ENCODE measurements around the gene TOPORS.

The TOPORS gene

GRCh38 chr9:32518276-32518675 lies 34.1 kb downstream of the TOPORS start:
- Histone ChIP-seq H3K36me3 (ENCODE audit: control insufficient read depth, low read length) (no peaks in the 10 kb centered on the region), H3K27me3 (ENCODE audit: control insufficient read depth, low read length) (no peaks in the 10 kb centered on the region), H3K9me2 (replicated peaks; ENCODE audit: control insufficient read depth, low read length) (no peaks in the 10 kb centered on the region), H3K9me3 (ENCODE audit: control insufficient read depth, insufficient read depth, low read length) (peaks cover 11% of the 10 kb centered on the region), H4K20me1 (ENCODE audit: control insufficient read depth, insufficient read depth, low read depth, low read length) (no peaks in the 10 kb centered on the region), H3K4me1 (ENCODE audit: control insufficient read depth, low read length) (no peaks in the 10 kb centered on the region), H3K27ac (ENCODE audit: low read depth, low read length) (no peak overlapping the region), H3K4me3 (ENCODE audit: low read length) (no peak overlapping the region), H3F3A (ENCODE audit: control insufficient read depth, insufficient read depth) (no peaks in the 10 kb centered on the region), H3K79me2 (ENCODE audit: control insufficient read depth, low read length) (no peaks in the 10 kb centered on the region), H3K4me2 (ENCODE audit: low read length) (no peak overlapping the region)
- TF ChIP-seq, protein P1, sequence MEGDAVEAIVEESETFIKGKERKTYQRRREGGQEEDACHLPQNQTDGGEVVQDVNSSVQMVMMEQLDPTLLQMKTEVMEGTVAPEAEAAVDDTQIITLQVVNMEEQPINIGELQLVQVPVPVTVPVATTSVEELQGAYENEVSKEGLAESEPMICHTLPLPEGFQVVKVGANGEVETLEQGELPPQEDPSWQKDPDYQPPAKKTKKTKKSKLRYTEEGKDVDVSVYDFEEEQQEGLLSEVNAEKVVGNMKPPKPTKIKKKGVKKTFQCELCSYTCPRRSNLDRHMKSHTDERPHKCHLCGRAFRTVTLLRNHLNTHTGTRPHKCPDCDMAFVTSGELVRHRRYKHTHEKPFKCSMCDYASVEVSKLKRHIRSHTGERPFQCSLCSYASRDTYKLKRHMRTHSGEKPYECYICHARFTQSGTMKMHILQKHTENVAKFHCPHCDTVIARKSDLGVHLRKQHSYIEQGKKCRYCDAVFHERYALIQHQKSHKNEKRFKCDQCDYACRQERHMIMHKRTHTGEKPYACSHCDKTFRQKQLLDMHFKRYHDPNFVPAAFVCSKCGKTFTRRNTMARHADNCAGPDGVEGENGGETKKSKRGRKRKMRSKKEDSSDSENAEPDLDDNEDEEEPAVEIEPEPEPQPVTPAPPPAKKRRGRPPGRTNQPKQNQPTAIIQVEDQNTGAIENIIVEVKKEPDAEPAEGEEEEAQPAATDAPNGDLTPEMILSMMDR (IDR thresholded peaks at IDR 0.05; ENCODE audit: low read depth, low read length, poor library complexity, severe bottlenecking) = no peak
- TF ChIP-seq EZH2phosphoT487 (IDR thresholded peaks at IDR 0.05; ENCODE audit: borderline replicate concordance, low read length) = no peak

DNA sequence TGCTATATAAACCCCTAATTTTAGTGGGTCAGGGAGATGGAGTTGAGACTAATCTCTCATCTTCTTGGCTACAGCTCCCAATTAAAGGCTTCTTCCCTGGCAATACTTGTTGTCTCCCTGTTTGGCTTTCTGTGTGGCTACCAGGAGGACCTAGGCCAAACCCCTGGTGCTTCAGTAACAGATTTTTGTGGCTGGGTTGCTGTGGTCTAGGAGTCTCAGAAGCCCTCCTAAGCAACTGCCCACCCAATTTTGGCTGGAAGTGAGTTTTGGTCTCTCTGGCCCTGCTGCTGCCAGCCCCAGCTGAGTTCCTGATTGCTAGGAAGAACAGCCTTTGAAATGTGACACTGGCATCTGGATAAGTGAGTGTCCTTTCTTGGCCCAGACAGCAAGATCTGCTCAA lies 36.1 kb downstream of the TOPORS start:
- TF ChIP-seq, protein P1 (IDR thresholded peaks at IDR 0.05; ENCODE audit: low read depth, low read length, poor library complexity, severe bottlenecking) = no peak
- TF ChIP-seq EZH2phosphoT487 (IDR thresholded peaks at IDR 0.05; ENCODE audit: borderline replicate concordance, low read length) = no peak
- Histone ChIP-seq H3F3A (ENCODE audit: control insufficient read depth, insufficient read depth) (no peaks in the 10 kb centered on the region), H3K36me3 (ENCODE audit: control insufficient read depth, low read length) (no peaks in the 10 kb centered on the region), H3K4me1 (ENCODE audit: control insufficient read depth, low read length) (no peaks in the 10 kb centered on the region), H3K27me3 (ENCODE audit: control insufficient read depth, low read length) (no peaks in the 10 kb centered on the region), H3K9me2 (replicated peaks; ENCODE audit: control insufficient read depth, low read length) (no peaks in the 10 kb centered on the region), H4K20me1 (ENCODE audit: control insufficient read depth, insufficient read depth, low read depth, low read length) (no peaks in the 10 kb centered on the region), H3K27ac (ENCODE audit: low read depth, low read length) (no peak overlapping the region), H3K79me2 (ENCODE audit: control insufficient read depth, low read length) (no peaks in the 10 kb centered on the region), H3K9me3 (ENCODE audit: control insufficient read depth, insufficient read depth, low read length) (peaks cover 11% of the 10 kb centered on the region), H3K4me2 (ENCODE audit: low read length) (no peak overlapping the region), H3K4me3 (ENCODE audit: low read length) (no peak overlapping the region)

DNA sequence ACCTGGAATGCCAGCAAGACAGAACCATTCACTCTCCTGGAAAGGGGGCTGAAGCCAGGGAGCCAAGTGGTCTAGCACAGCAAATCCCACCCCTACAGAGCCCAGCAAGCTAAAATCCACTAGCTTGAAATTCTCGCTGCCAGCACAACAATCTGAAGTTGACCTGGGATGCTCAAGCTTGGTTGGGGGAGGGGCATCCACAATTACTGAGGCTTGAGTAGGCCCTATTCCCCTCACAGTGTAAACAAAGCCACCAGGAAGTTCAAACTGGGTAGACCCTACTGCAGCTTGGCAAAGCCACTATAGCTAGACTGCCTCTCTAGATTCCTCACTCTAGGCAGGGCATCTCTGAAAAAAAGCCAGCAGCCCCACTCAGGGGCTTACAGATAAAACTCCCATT lies 43.7 kb downstream of the TOPORS start:
- Histone ChIP-seq H3K4me3 (ENCODE audit: low read length) (no peak overlapping the region), H3F3A (ENCODE audit: control insufficient read depth, insufficient read depth) (no peaks in the 10 kb centered on the region), H3K9me3 (ENCODE audit: control insufficient read depth, insufficient read depth, low read length) (no peaks in the 10 kb centered on the region), H3K4me2 (ENCODE audit: low read length) (no peak overlapping the region), H3K9me2 (replicated peaks; ENCODE audit: control insufficient read depth, low read length) (no peaks in the 10 kb centered on the region), H3K36me3 (ENCODE audit: control insufficient read depth, low read length) (no peaks in the 10 kb centered on the region), H3K27me3 (ENCODE audit: control insufficient read depth, low read length) (0 out of 2 replicates have a peak, but pooled peaks cover 2% of the 10 kb centered on the region), H3K79me2 (ENCODE audit: control insufficient read depth, low read length) (no peaks in the 10 kb centered on the region), H3K27ac (ENCODE audit: low read depth, low read length) (no peak overlapping the region), H3K4me1 (ENCODE audit: control insufficient read depth, low read length) (no peaks in the 10 kb centered on the region), H4K20me1 (ENCODE audit: control insufficient read depth, insufficient read depth, low read depth, low read length) (no peaks in the 10 kb centered on the region)
- TF ChIP-seq EZH2phosphoT487 (IDR thresholded peaks at IDR 0.05; ENCODE audit: borderline replicate concordance, low read length) = no peak
- TF ChIP-seq, protein P1 (IDR thresholded peaks at IDR 0.05; ENCODE audit: low read depth, low read length, poor library complexity, severe bottlenecking) = no peak
